ENCODE data around the gene UTS2R. TPM values are rescaled to one million over a fixed set of nuclear protein-coding genes. Genes with fewer than 3 reads are reported as not detected.
A peak's percentile ranks its signal among the peaks of the same experiment; 100 is the strongest.
"Not testable (repeated sequence)": the region's sequence is repeated elsewhere in the genome, so short reads cannot be mapped to it uniquely, and the experiment has no call there.

The UTS2R gene
- total RNA-seq, 4 donors from 2014 or later = not detected

GRCh38 chr17:82345151-82345976 lies 26.2 kb upstream of the UTS2R start:
- WGBS = 91% methylated on average over 42 of the region's 42 CpGs

GRCh38 chr17:82346342-82347300 lies 24.9 kb upstream of the UTS2R start:
- no peak for DNase-seq (ENCODE audit: low spot score in 2 of 2)
- whole genome bisulfite sequencing = 78% methylated on average over 28 of the region's 28 CpGs
- Histone ChIP-seq H3K9me3 (no peaks in the 10 kb centered on the region), H3K4me1 (peaks cover 13% of the 10 kb centered on the region), H3K36me3 (no peaks in the 10 kb centered on the region), H3K27ac (no peak overlapping the region), H3K27me3 (no peaks in the 10 kb centered on the region), H3K4me3 (no peak overlapping the region)
- TF ChIP-seq POLR2AphosphoS5 (IDR thresholded peaks at IDR 0.05) (no peak), CTCF (IDR thresholded peaks at IDR 0.05) (no peak), POLR2A (IDR thresholded peaks at IDR 0.05) (no peak), EP300 (IDR thresholded peaks at IDR 0.05) (no peak)

More at GRCh38 chr17:82345151-82345976, 26.2 kb upstream of the UTS2R start:
- no peak for DNase-seq (ENCODE audit: low spot score in 2 of 2)
- H3K36me3 ChIP-seq = no peaks in the 10 kb centered on the region
- peaks cover 11% of the 10 kb centered on the region for H3K4me1 ChIP-seq
- H3K9me3 ChIP-seq = no peaks in the 10 kb centered on the region
- TF ChIP-seq POLR2AphosphoS5 (IDR thresholded peaks at IDR 0.05) = no peak
- no peak for TF ChIP-seq POLR2A (IDR thresholded peaks at IDR 0.05)
- TF ChIP-seq CTCF (IDR thresholded peaks at IDR 0.05) = no peak
- TF ChIP-seq EP300 (IDR thresholded peaks at IDR 0.05) = no peak
- no peaks in the 10 kb centered on the region for H3K27me3 ChIP-seq
- no peak overlapping the region for H3K4me3 ChIP-seq
- no peak overlapping the region for H3K27ac ChIP-seq

GRCh38 chr17:82347994-82348393 lies 23.6 kb upstream of the UTS2R start:
- WGBS = 85% methylated on average over 11 of the region's 11 CpGs
- DNase-seq (ENCODE audit: low spot score in 2 of 2); H3K27me3 ChIP-seq; H3K4me3 ChIP-seq; H3K36me3 ChIP-seq; H3K9me3 ChIP-seq; H3K27ac ChIP-seq: not testable (repeated sequence)
- peaks cover 21% of the 10 kb centered on the region for H3K4me1 ChIP-seq

GRCh38 chr17:82348434-82348833 lies 23.1 kb upstream of the UTS2R start:
- no peak overlapping the region for H3K4me3 ChIP-seq
- 79% methylated on average over 9 of the region's 9 CpGs for WGBS
- H3K27me3 ChIP-seq = peaks cover 2% of the 10 kb centered on the region
- H3K36me3 ChIP-seq = no peaks in the 10 kb centered on the region
- no peaks in the 10 kb centered on the region for H3K9me3 ChIP-seq
- H3K27ac ChIP-seq = no peak overlapping the region
- no peak for TF ChIP-seq CTCF (IDR thresholded peaks at IDR 0.05)
- TF ChIP-seq POLR2A (IDR thresholded peaks at IDR 0.05) = no peak
- no peak for TF ChIP-seq EP300 (IDR thresholded peaks at IDR 0.05)
- TF ChIP-seq POLR2AphosphoS5 (IDR thresholded peaks at IDR 0.05) = no peak
- H3K4me1 ChIP-seq = peaks cover 21% of the 10 kb centered on the region
- no peak for DNase-seq (ENCODE audit: low spot score in 2 of 2)

GRCh38 chr17:82348866-82349265 lies 22.7 kb upstream of the UTS2R start:
- Histone ChIP-seq H3K27me3 (peaks cover 6% of the 10 kb centered on the region), H3K9me3 (no peaks in the 10 kb centered on the region), H3K36me3 (no peaks in the 10 kb centered on the region), H3K27ac (peak overlapping the region; percentile 7), H3K4me3 (no peak overlapping the region), H3K4me1 (peaks cover 21% of the 10 kb centered on the region)
- WGBS = 55% methylated on average over 8 of the region's 11 CpGs
- no peak for DNase-seq (ENCODE audit: low spot score in 2 of 2)
- TF ChIP-seq POLR2A (IDR thresholded peaks at IDR 0.05) (no peak), CTCF (IDR thresholded peaks at IDR 0.05) (no peak), POLR2AphosphoS5 (IDR thresholded peaks at IDR 0.05) (no peak), EP300 (IDR thresholded peaks at IDR 0.05) (no peak)

Data from suprapubic skin (tissue), 4 donors.